ENCODE data around the gene SLC24A3. TPM values are rescaled to one million over a fixed set of nuclear protein-coding genes. Genes with fewer than 3 reads are reported as not detected.

The SLC24A3 gene
- total RNA-seq, 2 donors from 2014 or later = 1.4 to 3.7 TPM

DNA sequence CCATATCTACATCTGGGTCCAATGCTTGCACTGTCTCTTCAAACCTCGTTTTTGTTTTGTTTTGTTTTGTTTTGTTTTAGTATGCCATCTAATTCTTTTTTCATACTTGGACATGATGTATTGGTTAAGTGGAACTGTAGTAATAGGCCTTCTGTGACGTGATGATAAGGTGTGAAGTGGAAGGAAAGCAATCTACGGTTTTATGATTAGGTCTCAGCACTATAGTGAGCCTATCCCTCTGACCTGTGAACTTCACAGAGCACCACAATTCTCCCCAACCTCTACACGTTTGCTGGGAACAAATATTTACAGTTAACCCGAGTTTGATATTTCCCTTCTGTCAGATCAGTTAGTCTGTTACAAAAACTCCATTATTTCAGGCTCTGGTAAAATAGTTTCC lies 19.1 kb upstream of the SLC24A3 start:
- TF ChIP-seq, protein P1, sequence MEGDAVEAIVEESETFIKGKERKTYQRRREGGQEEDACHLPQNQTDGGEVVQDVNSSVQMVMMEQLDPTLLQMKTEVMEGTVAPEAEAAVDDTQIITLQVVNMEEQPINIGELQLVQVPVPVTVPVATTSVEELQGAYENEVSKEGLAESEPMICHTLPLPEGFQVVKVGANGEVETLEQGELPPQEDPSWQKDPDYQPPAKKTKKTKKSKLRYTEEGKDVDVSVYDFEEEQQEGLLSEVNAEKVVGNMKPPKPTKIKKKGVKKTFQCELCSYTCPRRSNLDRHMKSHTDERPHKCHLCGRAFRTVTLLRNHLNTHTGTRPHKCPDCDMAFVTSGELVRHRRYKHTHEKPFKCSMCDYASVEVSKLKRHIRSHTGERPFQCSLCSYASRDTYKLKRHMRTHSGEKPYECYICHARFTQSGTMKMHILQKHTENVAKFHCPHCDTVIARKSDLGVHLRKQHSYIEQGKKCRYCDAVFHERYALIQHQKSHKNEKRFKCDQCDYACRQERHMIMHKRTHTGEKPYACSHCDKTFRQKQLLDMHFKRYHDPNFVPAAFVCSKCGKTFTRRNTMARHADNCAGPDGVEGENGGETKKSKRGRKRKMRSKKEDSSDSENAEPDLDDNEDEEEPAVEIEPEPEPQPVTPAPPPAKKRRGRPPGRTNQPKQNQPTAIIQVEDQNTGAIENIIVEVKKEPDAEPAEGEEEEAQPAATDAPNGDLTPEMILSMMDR (IDR thresholded peaks at IDR 0.05) = no peak
- no peak for DNase-seq (ENCODE audit: low spot score)

DNA sequence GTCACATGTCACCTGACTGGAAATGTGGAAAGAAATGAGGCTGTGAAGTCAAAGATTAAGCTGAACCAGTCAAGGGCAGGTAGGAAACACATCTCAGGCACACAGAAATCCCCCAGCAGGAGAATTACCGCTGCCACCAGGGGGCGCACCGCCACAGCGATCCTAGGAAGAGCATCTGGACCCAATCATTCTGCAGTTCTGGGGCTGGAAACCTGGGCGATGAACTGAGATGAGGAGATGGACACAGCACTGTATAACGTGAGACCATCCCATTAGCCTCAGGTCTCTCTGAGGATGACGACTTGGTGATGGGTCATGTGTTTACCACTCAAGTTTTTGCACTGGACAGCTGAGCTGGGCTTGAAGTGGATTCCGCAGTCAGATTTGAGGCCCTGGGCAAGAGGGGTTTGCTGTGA lies 6.5 kb upstream of the SLC24A3 start:
- no peak overlapping the region for H3K4me3 ChIP-seq
- H3K27me3 ChIP-seq = no peaks in the 10 kb centered on the region
- no peaks in the 10 kb centered on the region for H3K36me3 ChIP-seq
- no peak overlapping the region for H3K27ac ChIP-seq
- TF ChIP-seq, protein P1 (IDR thresholded peaks at IDR 0.05) = peak; percentile 75 to 89
- peak; percentile 76 for DNase-seq (ENCODE audit: low spot score)
- H3K9me3 ChIP-seq = peaks cover 0 to 5% of the 10 kb centered on the region in 2 donors
- H3K4me1 ChIP-seq = peaks cover 0 to under 1% of the 10 kb centered on the region in 2 donors

More for the DNA sequence above, 19.1 kb upstream of the SLC24A3 start:
- H3K9me3 ChIP-seq = peaks cover 0 to 8% of the 10 kb centered on the region in 2 donors
- no peaks in the 10 kb centered on the region for H3K36me3 ChIP-seq
- H3K27me3 ChIP-seq = no peaks in the 10 kb centered on the region
- no peak overlapping the region for H3K4me3 ChIP-seq
- no peak overlapping the region for H3K27ac ChIP-seq
- H3K4me1 ChIP-seq = no peaks in the 10 kb centered on the region

DNA sequence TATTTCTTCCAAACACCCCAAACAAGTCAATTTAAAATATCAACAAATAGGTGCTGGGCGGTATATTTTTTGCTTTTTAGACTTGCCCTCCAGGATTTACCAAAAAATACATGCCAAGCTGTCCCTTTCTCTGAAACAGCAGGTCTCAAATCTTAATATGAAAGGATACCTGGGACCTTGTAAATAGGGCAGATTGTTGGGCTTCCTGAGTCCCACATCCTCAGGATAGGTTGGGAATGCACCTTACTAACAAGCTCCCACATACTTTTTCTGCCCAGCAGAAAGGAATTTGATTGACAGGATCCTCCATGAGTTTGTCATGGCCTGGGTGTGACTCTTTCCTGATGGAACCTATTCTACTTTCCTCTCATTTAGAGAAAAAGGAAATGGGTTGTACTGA lies 4.9 kb upstream of the SLC24A3 start:
- Histone ChIP-seq H3K4me3 (no peak overlapping the region), H3K4me1 (peaks cover 0 to 12% of the 10 kb centered on the region in 2 donors), H3K27ac (no peak overlapping the region), H3K36me3 (no peaks in the 10 kb centered on the region), H3K27me3 (no peaks in the 10 kb centered on the region), H3K9me3 (peaks cover 0 to 5% of the 10 kb centered on the region in 2 donors)
- TF ChIP-seq, protein P1 (IDR thresholded peaks at IDR 0.05) = no peak
- no peak for DNase-seq (ENCODE audit: low spot score)

DNA sequence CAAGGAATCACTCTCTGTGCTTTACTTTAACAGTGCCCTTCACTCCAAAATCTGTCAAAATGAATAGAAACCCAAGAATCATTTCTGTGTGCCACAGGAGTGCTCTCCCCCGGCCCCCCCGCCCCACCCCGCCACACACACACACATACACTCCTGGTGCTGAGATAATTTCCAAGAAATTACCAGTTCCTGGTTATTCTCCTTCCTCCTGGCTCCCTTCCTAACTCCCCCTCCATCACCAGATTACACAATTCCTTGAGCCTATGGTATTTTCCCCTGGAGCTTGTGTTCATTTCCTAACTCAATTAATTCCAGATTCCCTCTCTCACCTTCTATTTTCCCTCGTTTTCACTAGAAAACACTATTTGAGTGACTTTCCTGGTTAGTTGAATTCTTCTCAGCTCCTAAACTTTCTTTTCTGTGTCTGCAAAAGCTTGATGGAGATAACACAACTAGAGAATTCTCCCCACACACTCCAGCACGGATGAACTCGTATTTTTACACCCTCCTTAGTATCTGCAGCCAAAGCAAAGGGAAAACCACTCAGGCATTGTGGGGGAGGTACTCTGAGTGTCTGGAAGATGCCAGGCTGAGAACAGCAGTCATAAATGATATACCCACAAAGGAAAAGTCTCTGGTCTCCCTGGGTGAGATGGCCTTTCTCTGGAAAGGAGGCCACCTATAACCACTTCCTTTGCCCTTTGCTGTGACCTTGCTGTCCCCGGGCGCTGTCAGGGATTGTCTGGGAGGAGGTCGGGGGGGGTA lies 1.9 kb upstream of the SLC24A3 start:
- Histone ChIP-seq H3K9me3 (no peaks in the 10 kb centered on the region), H3K4me1 (peaks cover 0 to 20% of the 10 kb centered on the region in 2 donors), H3K27me3 (peaks cover 0 to 3% of the 10 kb centered on the region in 2 donors), H3K27ac (no peak overlapping the region), H3K4me3 (no peak overlapping the region), H3K36me3 (no peaks in the 10 kb centered on the region)
- no peak for DNase-seq (ENCODE audit: low spot score)
- TF ChIP-seq, protein P1 (IDR thresholded peaks at IDR 0.05) = no peak

DNA sequence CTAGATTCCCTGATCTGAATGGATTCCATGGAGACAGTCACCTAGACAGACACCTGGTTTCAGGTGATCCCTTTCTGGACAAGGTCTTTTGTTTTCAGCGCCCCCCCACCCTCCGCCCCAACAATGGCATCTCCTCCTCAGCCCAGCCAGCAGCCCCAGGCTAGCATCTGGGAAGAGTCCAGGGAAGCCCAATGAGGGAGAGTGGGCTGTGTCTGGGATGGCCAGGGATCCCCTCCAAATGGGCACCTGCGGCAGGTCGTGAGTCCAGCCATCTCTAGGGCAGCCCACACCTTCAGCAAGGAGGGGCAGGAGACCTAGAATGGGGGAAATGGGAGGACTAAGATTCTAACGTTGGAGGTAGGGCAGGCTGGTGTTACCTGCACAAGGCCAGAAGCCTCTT lies 1.2 kb upstream of the SLC24A3 start:
- peaks cover 0 to 20% of the 10 kb centered on the region in 2 donors for H3K4me1 ChIP-seq
- H3K36me3 ChIP-seq = no peaks in the 10 kb centered on the region
- H3K27me3 ChIP-seq = peaks cover 0 to 3% of the 10 kb centered on the region in 2 donors
- H3K27ac ChIP-seq = no peak overlapping the region
- H3K9me3 ChIP-seq = no peaks in the 10 kb centered on the region
- peak overlapping the region in 1 of 2 donors; percentile 52 for H3K4me3 ChIP-seq
- no peak for DNase-seq (ENCODE audit: low spot score)
- TF ChIP-seq, protein P1 (IDR thresholded peaks at IDR 0.05) = no peak
